GM12864 (cell line): Measurements from ENCODE around the gene ACP4.

Source experiments
- DNase-seq: peaks from one replicate; pipeline ENCODE4 v3.0.0-alpha.2; 2011; ENCODE audit warnings: low read depth
- H3K4me3 ChIP-seq: 2 replicates; pipeline ENCODE4 v1.5.1; 2011; ENCODE audit warnings: mild to moderate bottlenecking, low read depth, low read length, control low read depth
- TF ChIP-seq, protein P1 (sequence below): IDR thresholded peaks from 2 replicates; pipeline ENCODE4 v1.5.1; 2011; ENCODE audit warnings: low read depth, mild to moderate bottlenecking, moderate library complexity, low read length, control low read depth, inconsistent platforms; ENCODE audit errors: missing control alignments

Gene ACP4

DNA sequence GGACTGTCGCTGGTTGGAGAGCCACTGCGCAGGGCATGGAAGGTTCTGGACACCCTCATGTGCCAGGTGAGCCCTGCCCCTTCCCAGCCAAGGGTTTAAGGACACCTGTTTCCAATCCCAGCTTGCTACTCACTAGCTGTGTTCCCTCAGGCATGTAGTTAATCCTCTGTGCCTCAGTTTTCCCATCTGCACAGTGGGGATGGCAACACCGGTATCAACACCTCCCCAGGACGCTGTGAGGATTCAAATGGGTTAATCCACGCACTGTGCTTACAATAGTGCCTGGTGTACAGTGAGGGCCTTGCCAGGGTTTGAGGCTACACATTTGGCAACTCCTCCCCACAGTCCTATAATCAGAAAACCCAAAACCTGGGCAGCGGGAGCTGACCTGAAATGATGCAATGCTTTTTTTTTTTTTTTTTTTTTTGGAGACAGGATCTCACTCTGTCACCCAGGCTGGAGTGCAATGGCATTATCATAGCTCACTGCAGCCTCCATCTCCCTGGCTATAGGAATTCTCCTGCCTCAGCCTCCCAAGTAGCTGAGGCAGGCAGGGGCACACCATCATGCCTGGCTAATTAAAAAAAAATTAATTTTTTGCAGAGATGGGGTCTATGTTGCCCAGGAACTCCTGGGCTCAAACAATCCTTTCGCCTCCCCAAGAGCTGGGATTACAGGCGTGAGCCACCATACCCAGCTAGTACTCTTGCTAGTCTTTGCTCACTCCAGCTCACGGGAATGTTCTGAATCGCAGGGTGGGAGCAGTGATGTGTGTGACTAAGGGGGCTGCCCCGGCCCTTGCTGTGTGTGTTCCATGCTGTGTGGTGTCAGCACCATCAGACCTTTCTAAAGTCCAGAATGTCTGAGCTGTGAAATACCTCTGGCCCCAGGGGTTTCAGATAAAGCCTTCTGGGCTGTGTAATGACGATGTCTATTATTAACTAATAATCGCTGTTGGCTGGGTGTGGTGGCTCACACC is 2.3 kb downstream of the ACP4 start:
- DNase-seq: no peak
- H3K4me3 ChIP-seq: no peak overlapping the region
- TF ChIP-seq, protein P1, sequence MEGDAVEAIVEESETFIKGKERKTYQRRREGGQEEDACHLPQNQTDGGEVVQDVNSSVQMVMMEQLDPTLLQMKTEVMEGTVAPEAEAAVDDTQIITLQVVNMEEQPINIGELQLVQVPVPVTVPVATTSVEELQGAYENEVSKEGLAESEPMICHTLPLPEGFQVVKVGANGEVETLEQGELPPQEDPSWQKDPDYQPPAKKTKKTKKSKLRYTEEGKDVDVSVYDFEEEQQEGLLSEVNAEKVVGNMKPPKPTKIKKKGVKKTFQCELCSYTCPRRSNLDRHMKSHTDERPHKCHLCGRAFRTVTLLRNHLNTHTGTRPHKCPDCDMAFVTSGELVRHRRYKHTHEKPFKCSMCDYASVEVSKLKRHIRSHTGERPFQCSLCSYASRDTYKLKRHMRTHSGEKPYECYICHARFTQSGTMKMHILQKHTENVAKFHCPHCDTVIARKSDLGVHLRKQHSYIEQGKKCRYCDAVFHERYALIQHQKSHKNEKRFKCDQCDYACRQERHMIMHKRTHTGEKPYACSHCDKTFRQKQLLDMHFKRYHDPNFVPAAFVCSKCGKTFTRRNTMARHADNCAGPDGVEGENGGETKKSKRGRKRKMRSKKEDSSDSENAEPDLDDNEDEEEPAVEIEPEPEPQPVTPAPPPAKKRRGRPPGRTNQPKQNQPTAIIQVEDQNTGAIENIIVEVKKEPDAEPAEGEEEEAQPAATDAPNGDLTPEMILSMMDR: no peak

DNA sequence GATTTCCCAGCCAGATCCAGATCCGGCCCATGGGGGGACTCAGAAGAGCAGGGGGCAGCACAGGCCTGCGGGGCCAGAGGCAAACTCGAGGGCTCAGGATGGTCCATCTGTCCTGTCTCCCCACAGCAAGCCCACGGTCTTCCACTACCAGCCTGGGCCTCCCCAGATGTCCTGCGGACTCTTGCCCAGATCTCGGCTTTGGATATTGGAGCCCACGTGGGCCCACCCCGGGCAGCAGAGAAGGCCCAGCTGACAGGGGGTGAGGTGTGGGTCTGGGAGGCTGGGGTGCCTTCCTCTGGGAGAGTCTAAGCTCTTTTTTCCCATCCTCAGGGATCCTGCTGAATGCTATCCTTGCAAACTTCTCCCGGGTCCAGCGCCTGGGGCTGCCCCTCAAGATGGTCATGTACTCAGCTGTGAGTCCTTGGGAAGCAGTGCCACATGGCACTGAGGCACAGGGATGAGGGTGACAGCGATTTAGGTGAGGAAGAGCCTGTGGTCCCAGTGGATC is 3.4 kb downstream of the ACP4 start:
- TF ChIP-seq, protein P1: no peak

DNA sequence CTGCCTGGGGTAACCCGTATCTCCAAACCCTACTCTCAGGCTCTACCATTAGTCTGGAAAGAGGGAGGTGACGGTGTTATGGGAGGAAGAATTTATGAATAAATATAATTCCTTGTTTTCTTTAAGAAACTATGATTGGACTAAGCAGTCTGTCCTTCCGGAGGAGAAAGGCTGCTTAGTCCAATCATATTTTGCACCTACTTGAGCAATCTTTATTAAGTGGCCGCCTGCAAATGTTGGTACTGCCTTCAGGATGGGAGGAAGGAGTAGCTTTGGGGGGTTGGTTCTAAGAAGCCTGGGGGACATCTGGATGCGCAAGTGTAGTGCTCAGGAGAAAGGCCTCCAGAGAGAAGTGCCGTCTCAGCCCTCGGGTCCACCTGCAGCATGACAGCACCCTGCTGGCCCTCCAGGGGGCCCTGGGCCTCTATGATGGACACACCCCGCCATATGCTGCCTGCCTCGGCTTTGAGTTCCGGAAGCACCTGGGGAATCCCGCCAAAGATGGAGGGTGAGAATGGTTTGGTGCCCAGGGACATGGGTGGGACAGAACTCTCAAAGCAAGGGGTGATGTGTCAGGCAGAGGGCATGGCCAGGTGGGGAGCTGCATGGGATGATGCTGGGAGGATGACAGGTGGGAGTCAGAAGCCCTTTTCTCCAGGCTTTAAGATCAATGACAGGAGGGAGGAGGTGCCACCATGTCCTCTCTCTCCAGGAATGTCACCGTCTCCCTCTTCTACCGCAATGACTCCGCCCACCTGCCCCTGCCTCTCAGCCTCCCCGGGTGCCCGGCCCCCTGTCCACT is 4.1 kb downstream of the ACP4 start:
- no peak for DNase-seq
- TF ChIP-seq, protein P1: peak; percentile 48

More for the DNA sequence above, 3.4 kb downstream of the ACP4 start:
- no peak overlapping the region for H3K4me3 ChIP-seq
- no peak for DNase-seq

DNA sequence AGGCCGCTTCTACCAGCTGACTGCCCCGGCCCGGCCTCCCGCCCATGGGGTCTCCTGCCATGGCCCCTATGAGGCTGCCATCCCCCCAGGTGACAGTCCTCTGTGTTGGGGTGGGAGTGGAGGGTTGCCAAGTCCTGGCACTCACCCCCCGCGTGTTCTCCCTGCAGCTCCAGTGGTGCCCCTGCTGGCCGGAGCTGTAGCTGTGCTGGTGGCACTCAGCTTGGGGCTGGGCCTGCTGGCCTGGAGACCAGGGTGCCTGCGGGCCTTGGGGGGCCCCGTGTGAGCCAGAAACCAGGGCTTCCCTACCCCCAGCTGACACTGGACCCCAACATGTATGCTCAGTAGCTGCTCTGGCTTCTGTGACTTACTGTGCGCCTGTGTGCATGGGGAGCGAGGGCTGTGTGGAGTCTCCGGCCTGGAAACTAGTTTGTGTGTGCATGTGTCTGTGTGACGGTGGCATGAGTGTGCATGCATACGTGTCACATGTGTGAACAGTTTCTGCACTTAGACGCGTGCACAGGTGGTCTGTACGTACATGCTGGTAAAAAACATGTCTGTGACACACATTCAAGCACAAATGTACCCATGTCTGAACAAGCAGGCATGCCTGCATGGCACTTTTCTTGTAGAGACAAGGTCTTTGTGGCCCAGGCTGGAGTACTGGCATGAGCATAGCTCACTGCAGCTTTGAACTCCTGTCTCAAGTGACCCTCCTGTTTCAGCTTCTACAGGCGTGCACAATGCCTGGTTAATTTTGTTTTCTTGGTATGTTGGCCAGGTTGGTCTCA is 4.9 kb downstream of the ACP4 start:
- no peak overlapping the region for H3K4me3 ChIP-seq
- TF ChIP-seq, protein P1: peak; percentile 43
- no peak for DNase-seq

More for the DNA sequence above, 4.1 kb downstream of the ACP4 start:
- H3K4me3 ChIP-seq: no peak overlapping the region

DNA sequence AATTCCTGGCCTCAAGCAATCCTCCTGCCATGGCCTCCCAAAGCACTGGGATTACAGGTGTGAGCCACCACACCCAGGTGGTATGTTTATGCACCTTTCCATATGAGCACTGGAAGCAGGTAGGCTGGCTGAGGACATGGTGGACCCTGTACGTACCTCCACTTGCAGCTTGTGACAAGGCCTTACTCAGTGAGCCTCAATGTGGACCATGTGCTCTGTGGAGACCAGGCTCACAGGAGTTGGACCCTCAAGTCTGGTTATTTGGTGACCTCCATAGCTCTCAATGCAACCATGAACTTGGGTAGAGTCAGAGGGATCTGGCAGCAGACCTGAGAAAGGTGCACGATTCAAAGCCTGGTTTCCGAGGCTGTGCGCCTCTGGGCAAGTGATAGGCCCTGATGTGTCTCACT is 5.5 kb downstream of the ACP4 start:
- TF ChIP-seq, protein P1: no peak
- no peak overlapping the region for H3K4me3 ChIP-seq
- no peak for DNase-seq

DNA sequence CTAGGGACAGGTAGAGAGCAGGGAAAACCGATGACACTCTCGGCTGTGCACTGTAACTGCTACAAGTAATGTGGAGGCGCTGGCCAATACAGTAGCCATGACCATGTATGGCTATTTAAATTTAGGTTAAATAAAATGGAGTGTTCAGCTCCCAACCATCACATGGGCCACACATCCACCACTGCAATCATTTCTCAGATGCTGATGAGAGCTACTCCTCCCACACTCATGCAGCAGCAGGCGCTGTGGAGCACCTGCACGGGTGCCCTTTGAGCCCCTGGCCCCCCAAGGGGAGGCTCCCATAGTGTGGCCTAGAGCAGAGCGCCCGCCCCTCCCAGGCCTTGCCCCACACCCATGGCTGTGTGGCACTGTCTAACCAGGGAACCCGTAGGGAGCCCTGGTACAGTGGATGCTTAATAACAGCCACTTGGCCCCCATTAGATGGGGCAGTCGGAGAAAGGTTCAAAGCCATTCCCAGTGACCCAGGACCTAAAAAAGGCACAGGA is 6.0 kb downstream of the ACP4 start:
- DNase-seq: no peak
- no peak overlapping the region for H3K4me3 ChIP-seq
- TF ChIP-seq, protein P1: peak; percentile 15
